Measurements from ENCODE around the gene MRPS26. TPM values are rescaled to one million over a fixed set of nuclear protein-coding genes. Genes with fewer than 3 reads are reported as not detected.
"Not testable (repeated sequence)": the region's sequence is repeated elsewhere in the genome, so short reads cannot be mapped to it uniquely, and the experiment has no call there.

MRPS26 gene
- total RNA-seq, 1 donor from 2014 or later = 148 TPM

DNA sequence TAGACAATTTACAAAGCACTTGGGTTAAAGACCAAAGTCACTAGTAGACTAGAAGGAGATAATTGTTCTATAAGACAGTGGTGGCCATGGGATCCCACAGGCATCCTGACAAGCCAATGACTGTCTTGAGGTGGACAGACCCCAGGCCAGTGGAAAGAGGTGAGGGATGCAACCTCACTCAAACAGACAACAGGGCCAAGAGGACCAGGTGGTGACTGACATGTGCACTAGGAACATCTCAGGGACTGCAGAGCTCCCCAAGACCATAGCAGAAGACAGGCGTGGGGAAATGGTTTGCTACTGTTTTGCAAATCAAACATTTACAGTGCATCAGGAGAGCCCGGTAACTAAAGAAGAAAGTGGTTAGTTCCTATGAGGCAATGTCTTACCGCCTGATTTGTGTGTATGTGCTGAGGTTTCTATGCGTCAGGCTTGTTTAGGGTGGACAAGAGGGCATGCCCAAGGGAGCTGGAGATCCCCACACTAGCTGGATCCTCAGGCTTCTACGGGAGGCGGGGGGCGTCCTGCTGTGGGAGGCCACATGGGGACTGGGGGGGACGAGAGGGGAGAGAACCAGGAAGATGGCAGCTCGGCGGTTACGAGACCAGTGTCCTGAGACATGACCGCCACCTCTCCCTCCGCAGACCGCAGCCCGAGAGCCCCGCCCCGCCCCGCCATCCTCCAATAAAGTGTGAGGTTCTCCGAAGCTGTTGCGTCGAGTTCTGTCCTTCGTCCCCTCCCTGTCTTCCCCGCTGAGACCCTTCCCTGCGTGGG is 623 bp upstream of the MRPS26 start:
- H3K4me1 Mint-ChIP-seq (ENCODE audit: low read depth) = peaks cover 12% of the 10 kb centered on the region
- H3K36me3 Mint-ChIP-seq (ENCODE audit: low read depth) = peaks cover 59% of the 10 kb centered on the region
- H3K9me3 Mint-ChIP-seq = no peaks in the 10 kb centered on the region
- H3K27ac Mint-ChIP-seq = peak overlapping the region; percentile 81
- no peak for DNase-seq (ENCODE audit: low spot score)
- peak overlapping the region; percentile 86 for H3K4me3 Mint-ChIP-seq (ENCODE audit: low read depth)
- intact Hi-C loops (cut with micrococcal nuclease) = loop anchor here (1.0 to 5.0 kb wide), 4 partner anchors 31 to 172 kb away; partner anchors contain the start of genes FASTKD5, PTPRA and UBOX5
- H3K27me3 Mint-ChIP-seq (ENCODE audit: low read depth) = no peaks in the 10 kb centered on the region

DNA sequence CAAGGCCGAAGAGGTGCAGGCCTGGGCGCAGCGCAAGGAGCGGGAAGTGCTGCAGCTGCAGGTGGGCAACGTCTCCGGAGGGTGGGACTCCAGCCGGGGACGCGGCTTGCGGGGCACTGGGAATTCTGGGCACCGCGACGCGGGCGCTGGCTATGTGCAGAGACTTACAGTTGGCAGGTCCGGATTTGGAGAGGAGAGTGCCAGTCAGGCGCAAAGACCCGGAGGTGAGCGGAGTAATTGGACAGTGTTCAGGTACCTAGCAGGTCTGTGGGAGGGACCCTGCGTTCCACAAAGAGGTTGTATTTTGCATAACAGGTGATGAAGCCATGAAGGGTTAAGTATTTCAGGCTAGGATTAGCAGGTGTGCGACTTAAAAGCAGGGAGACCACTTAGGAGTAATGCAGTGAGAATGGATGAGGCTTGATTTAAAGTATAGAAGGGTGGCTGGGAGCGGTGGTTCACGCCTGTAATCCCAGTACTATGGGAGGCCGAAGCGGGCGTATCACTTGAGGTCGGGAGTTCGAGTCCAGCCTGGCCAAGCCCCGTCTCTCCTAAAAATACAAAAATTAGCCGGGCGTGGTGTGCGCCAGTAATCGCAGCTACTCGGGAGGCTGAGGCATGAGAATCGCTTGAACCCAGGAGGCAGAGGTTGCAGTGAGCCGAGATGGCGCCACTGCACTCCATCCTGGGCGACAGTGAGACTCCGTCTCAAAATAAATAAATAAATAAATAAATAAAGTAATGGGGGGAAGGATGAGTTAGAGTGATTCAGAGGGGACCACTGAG is 1.0 kb downstream of the MRPS26 start:
- Mint-ChIP-seq H3K36me3 (ENCODE audit: low read depth) (peaks cover 53% of the 10 kb centered on the region), H3K27me3 (ENCODE audit: low read depth) (no peaks in the 10 kb centered on the region), H3K4me3 (ENCODE audit: low read depth) (peak overlapping the region; percentile 86), H3K4me1 (ENCODE audit: low read depth) (peaks cover 13% of the 10 kb centered on the region), H3K9me3 (no peaks in the 10 kb centered on the region), H3K27ac (peak overlapping the region; percentile 69)
- intact Hi-C loops (cut with micrococcal nuclease) = loop anchor here (5.0 kb wide), 1 partner anchor 110 kb away; the partner anchor contains the start of genes FASTKD5 and UBOX5
- DNase-seq (ENCODE audit: low spot score) = no peak

DNA sequence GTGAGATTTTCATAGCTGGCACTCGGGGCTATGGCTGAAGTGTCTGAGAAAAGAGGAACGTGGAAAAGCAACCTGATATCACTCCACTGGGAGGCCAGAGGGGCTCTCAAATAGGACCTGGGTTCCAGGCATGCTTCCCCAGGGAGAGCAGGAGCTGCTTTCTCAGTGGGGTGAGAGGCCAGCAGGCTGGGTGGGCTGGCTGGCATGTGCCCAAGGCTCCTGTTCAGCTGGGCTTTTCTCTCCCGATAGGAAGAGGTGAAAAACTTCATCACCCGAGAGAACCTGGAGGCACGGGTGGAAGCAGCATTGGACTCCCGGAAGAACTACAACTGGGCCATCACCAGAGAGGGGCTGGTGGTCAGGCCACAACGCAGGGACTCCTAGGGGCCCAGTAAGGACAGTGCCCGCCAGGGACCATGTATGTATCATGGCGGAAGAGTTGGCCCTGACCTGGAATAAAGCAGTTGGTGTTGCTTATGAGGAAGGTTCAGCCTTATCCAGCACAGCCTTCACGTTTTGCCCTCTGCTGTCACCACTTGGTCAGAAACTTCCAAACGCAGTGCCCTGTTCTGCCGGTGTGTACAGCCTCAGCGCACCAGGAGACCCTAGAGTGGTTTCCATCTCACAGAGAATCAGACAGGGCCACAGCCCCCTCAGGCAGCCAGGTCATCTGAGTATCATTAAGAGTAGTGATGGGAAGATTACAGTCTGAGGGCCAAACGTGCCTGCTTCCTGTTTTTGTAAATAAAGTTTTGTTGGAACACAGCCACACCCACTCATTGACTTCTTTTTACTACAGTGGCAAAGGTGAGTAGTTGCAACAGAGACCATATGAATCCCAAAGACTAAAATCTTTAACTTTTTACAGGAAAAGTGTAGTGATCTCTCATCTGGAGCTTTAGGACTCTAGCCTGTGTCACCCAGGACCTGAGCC is 1.9 kb downstream of the MRPS26 start:
- intact Hi-C loops (cut with micrococcal nuclease) = loop anchor here (5.0 kb wide), 1 partner anchor 110 kb away; the partner anchor contains the start of genes FASTKD5 and UBOX5
- no peak for DNase-seq (ENCODE audit: low spot score)
- Mint-ChIP-seq H3K27ac (peak overlapping the region; percentile 33), H3K4me1 (ENCODE audit: low read depth) (peaks cover 13% of the 10 kb centered on the region), H3K4me3 (ENCODE audit: low read depth) (peak overlapping the region; percentile 86), H3K9me3 (no peaks in the 10 kb centered on the region), H3K36me3 (ENCODE audit: low read depth) (peaks cover 45% of the 10 kb centered on the region), H3K27me3 (ENCODE audit: low read depth) (no peaks in the 10 kb centered on the region)

DNA sequence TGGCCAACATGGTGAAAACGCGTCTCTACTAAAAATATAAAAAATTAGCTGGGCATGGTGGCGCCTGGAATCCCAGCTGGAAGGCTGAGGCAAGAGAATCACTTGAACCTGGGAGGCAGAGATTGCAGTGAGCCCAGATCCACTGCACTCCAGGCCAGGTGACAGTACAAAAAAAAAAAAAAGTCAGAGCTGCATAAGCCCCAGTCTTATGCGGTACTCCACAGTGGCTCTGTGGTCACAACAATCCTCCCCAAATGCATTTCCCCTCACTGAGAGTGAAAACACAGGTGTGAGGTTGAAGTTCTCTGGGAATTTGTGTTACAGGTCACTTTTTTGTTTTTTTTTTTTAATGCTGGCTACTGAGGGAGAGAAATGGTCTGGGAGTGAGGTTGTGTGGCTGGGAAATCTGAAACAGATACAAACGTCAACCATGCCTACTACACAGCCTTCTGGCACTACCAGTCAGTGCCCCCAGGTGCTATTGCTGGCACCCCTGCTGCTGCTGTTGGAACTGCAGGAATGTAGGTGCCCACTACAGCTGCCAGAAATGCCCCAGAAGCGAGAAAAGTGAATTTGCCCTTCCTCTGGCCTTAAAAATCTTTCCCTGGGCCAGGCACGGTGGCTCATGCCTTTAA is 5.7 kb downstream of the MRPS26 start:
- Mint-ChIP-seq H3K4me1 (ENCODE audit: low read depth) (peaks cover 8% of the 10 kb centered on the region), H3K36me3 (ENCODE audit: low read depth) (peaks cover 40% of the 10 kb centered on the region), H3K27me3 (ENCODE audit: low read depth) (no peaks in the 10 kb centered on the region), H3K4me3 (ENCODE audit: low read depth) (no peak overlapping the region), H3K9me3 (no peaks in the 10 kb centered on the region), H3K27ac (no peak overlapping the region)
- intact Hi-C loops (cut with micrococcal nuclease) = loop anchor here (10.0 kb wide), 1 partner anchor 263 kb away; no protein-coding TSS in a partner anchor
- no peak for DNase-seq (ENCODE audit: low spot score)

DNA sequence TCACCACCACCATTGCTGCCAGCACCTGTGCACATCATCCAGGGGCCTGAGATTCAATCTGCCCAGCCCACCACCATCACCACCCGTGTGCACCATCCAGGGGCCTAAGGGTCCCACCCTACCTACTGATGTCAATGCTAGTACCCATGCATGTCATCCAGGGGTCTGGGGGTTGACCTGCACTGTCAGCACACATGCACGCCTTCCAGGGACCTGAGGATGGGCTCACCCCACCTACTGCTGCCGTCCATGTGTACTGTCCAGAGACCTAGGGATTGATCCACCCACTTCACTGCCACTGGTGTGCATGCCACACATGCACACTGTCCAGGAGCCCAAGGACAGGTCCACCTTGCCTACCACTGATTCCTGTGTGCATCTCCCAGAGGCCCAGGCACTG is 13.6 kb downstream of the MRPS26 start:
- no peaks in the 10 kb centered on the region for H3K9me3 Mint-ChIP-seq
- no peak overlapping the region for H3K27ac Mint-ChIP-seq
- no peak for DNase-seq (ENCODE audit: low spot score)
- H3K36me3 Mint-ChIP-seq (ENCODE audit: low read depth) = no peaks in the 10 kb centered on the region
- H3K27me3 Mint-ChIP-seq (ENCODE audit: low read depth) = peaks cover 1% of the 10 kb centered on the region
- peaks cover 1% of the 10 kb centered on the region for H3K4me1 Mint-ChIP-seq (ENCODE audit: low read depth)
- intact Hi-C loops (cut with micrococcal nuclease) = loop anchor here (10.0 kb wide), 1 partner anchor 255 kb away; no protein-coding TSS in a partner anchor
- no peak overlapping the region for H3K4me3 Mint-ChIP-seq (ENCODE audit: low read depth)

DNA sequence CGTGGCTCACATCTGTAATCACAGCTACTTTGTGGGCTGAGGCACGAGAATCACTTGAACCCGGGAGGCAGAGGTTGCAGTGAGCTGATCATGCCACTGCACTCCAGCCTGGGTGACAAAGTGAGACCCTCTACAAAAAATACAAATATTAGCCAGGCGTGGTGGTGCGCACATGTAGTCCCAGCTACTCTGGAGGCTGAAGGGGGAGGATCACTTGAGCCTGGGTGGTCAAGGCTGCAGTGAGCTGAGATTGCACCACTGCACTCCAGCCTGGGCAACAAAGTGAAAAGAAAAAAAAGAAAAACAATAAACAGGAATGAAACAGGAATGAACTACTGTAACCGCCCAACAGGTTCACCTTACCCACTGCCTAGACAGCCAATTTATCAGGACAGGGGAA is 18.3 kb downstream of the MRPS26 start:
- DNase-seq (ENCODE audit: low spot score); H3K27ac Mint-ChIP-seq; H3K27me3 Mint-ChIP-seq (ENCODE audit: low read depth); H3K36me3 Mint-ChIP-seq (ENCODE audit: low read depth); H3K4me1 Mint-ChIP-seq (ENCODE audit: low read depth); H3K4me3 Mint-ChIP-seq (ENCODE audit: low read depth); H3K9me3 Mint-ChIP-seq; intact Hi-C loops (cut with micrococcal nuclease): not testable (repeated sequence)

DNA sequence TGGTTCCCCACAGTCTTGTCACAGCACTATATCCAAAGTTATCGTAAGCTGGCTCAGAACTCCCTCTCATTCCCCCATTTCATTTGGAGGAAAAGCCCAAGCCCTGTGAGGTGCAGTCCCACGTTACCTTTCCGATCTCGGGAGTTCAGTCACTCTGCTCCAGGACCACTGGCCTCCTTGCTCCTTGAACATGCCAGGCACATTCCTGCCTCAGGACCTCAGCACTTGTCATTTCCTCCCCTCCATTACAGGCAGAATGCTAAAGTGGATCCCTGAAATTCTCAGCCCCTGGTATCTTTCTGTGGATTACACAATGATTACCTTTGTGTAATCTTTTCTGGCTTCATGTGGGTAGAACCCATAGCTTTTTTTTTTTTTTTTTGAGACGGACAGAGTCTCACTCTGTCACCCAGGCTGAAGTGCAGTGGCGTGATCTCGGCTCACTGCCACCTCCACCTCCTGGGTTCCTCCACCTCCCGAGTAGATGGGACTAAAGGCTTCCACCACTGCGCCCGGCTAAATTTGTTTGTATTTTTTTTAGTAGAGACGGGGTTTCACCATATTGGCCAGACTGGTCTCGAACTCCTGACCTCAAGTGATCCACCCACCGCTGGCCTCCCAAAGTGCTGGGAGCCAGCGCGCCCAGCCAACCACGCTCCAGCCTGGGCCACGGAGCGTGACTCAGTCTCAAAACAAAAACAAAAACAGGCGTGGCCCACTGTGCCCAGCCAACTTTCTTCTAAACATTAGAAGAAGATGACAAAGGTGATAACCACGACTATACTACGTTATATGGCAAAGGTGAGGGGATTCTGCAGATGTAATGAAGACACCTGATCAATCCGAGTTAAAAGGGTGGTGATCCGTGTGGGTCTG is 21.5 kb downstream of the MRPS26 start:
- no peak for DNase-seq (ENCODE audit: low spot score)
- H3K9me3 Mint-ChIP-seq = no peaks in the 10 kb centered on the region
- peaks cover 8% of the 10 kb centered on the region for H3K27me3 Mint-ChIP-seq (ENCODE audit: low read depth)
- no peak overlapping the region for H3K27ac Mint-ChIP-seq
- no peak overlapping the region for H3K4me3 Mint-ChIP-seq (ENCODE audit: low read depth)
- H3K36me3 Mint-ChIP-seq (ENCODE audit: low read depth) = peaks cover 4% of the 10 kb centered on the region
- intact Hi-C loops (cut with micrococcal nuclease) = no loop called here
- peaks cover 10% of the 10 kb centered on the region for H3K4me1 Mint-ChIP-seq (ENCODE audit: low read depth)

DNA sequence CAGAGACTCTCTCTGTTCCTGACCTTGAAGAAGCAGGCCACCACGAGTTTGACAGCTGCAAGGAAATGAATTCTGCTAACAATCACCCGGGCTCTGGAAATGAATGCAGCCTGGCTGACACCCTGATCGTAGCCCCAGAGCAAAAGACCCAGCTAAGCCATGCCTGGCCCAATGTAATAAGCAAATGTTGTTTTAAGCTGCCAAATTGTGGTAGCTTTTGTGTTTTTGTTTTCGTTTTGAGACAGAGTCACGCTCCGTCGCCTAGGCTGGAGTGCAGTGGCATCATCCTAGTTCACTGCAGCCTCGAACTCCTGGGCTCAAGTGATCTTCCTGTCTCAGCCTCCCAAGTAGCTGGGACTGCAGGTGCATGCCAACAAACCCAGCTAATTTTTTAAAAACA is 22.2 kb downstream of the MRPS26 start:
- DNase-seq (ENCODE audit: low spot score) = no peak
- Mint-ChIP-seq H3K4me3 (ENCODE audit: low read depth) (no peak overlapping the region), H3K4me1 (ENCODE audit: low read depth) (peaks cover 13% of the 10 kb centered on the region), H3K27ac (no peak overlapping the region), H3K36me3 (ENCODE audit: low read depth) (peaks cover 4% of the 10 kb centered on the region), H3K27me3 (ENCODE audit: low read depth) (peaks cover 9% of the 10 kb centered on the region), H3K9me3 (no peaks in the 10 kb centered on the region)
- intact Hi-C loops (cut with micrococcal nuclease) = no loop called here

DNA sequence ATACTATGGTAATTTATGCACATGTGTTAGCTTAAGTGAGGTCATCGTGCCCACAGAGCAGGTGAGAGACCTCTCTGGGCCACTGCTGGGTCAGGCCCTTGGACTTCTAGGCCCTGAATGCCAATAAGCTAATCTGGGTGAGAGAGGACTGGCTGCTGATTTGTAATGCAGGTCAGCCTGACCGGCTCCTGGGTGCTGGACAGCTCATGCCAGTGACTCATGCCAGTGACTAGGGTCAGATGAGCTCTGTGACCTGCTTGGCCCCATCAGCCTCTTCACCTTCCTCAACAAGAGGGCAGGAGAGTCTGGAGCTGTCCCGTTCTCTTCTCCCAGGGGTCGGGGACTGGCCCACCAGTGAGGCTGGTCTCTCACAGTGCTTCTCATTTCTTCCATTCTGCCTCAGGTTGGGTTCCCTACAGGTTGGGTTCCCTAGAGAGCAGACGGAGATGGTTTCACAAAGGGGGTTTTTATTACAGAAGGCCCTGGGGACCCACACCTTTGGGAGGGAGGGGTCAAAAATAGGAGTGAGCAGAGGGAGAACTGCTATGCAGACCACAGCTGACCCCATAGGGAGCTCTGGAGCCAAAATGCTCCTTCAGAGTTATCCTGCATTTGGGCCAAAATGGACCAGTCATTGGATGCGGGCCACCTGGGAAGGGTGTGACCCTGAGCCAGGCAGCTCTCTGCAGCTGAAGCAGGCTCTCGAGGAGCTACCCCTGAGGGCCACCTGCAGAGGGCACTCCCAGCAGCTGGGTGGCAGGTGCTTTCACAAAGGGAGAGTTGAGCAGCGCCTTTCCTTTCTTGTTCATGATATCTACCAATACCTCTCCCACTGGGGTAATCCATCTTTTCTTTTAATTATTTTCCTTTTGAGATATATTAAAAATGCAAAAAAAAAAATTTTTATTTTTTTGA is 23.4 kb downstream of the MRPS26 start:
- Mint-ChIP-seq H3K36me3 (ENCODE audit: low read depth) (peaks cover 4% of the 10 kb centered on the region), H3K4me1 (ENCODE audit: low read depth) (peaks cover 13% of the 10 kb centered on the region), H3K27me3 (ENCODE audit: low read depth) (peaks cover 9% of the 10 kb centered on the region), H3K4me3 (ENCODE audit: low read depth) (no peak overlapping the region), H3K27ac (no peak overlapping the region), H3K9me3 (no peaks in the 10 kb centered on the region)
- DNase-seq (ENCODE audit: low spot score) = no peak
- intact Hi-C loops (cut with micrococcal nuclease) = no loop called here

DNA sequence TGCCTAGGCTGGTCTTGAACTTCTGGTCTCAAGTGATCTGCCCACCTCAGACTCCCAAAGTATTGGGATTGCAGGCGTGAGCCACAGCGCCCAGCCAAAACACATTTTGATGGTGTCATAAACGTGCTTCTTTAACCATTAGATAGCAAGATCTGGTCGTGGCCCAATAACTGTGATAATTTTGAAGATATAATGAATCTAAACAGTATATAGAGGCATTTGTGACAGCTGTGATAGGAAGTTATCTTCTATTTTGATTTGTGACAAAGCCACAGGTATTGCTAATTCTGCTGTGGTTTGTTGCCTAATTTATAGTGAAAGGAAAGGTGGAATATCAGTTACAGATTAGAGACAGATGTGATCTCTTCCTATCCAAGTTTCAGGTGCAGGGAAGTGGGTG is 24.9 kb downstream of the MRPS26 start:
- Mint-ChIP-seq H3K36me3 (ENCODE audit: low read depth) (peaks cover 4% of the 10 kb centered on the region), H3K9me3 (no peaks in the 10 kb centered on the region), H3K27ac (no peak overlapping the region), H3K4me1 (ENCODE audit: low read depth) (peaks cover 17% of the 10 kb centered on the region), H3K4me3 (ENCODE audit: low read depth) (peak overlapping the region; percentile 84), H3K27me3 (ENCODE audit: low read depth) (peaks cover 11% of the 10 kb centered on the region)
- intact Hi-C loops (cut with micrococcal nuclease) = no loop called here
- no peak for DNase-seq (ENCODE audit: low spot score)

DNA sequence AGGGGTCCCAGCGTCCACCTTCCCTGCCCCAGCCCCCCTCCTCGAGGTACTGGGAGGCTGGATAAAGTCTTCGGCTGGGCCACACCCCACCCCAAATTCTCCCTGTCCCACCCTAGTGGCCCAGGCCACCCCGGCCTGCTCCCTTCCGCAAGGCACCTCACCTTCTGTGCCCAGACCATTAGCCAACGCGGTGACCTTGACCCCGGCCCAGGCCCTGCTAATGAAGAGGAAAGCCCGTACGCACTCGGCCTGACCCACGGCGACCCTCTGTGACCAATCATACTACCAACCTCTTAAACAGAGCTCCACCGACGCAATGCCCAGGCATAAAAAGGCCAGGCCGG is 25.4 kb downstream of the MRPS26 start:
- no peak for DNase-seq (ENCODE audit: low spot score)
- H3K36me3 Mint-ChIP-seq (ENCODE audit: low read depth) = peaks cover 4% of the 10 kb centered on the region
- H3K27ac Mint-ChIP-seq = no peak overlapping the region
- H3K9me3 Mint-ChIP-seq = no peaks in the 10 kb centered on the region
- intact Hi-C loops (cut with micrococcal nuclease) = no loop called here
- H3K4me1 Mint-ChIP-seq (ENCODE audit: low read depth) = peaks cover 17% of the 10 kb centered on the region
- peak overlapping the region; percentile 84 for H3K4me3 Mint-ChIP-seq (ENCODE audit: low read depth)
- H3K27me3 Mint-ChIP-seq (ENCODE audit: low read depth) = peaks cover 11% of the 10 kb centered on the region
